Mammary epithelial cell (primary cell): ENCODE data around the gene CC2D2A.

Experiments
- CTCF ChIP-seq, 2 donors: IDR thresholded peaks in 1 of 2; conservative IDR thresholded peaks in 1 of 2; 2 replicates each; pipeline ENCODE4 v1.5.1; 2011 to 2012; ENCODE audit warnings: inconsistent platforms in 2 of 2, low read length in 2 of 2, mild to moderate bottlenecking in 2 of 2, control low read depth in 1 of 2, low read depth in 1 of 2; ENCODE audit not compliant: insufficient read depth in 1 of 2; ENCODE audit errors: extremely low read depth in 1 of 2
- EZH2 ChIP-seq: IDR thresholded peaks from 2 replicates; pipeline ENCODE4 v1.6.1; 2012; ENCODE audit warnings: low read length, inconsistent platforms, borderline replicate concordance

DNA sequence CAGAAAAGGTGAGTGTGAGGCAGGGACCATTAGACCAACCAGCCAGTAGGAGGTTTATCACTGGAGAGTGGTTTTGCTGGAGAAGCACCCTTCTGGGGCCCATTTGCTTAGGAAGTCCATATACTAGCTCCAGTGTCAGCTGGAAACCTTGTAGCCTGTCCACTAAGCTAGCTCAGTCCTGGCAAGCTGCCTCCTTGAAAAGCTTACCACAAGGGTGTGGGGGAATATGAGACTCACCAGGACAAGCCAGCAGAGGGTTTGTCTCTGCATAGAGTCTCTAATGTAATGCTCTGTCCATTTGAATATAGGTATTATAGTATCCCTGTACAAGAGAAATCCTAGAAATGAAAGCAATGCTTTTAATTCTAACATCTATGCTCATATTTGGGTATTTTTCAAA, 99.1 kb downstream of the CC2D2A start:
- no peak for TF ChIP-seq CTCF (conservative IDR thresholded peaks at IDR 0.05 in 1 of 2, IDR thresholded peaks at IDR 0.05 in 1 of 2; ENCODE audit: extremely low read depth in 1 of 2, insufficient read depth in 1 of 2, low read depth in 1 of 2, low read length in 2 of 2)
- TF ChIP-seq EZH2: no peak
